Body of pancreas (tissue), 4 donors: Measurements from ENCODE around the gene KCNH1. TPM values are rescaled to one million over a fixed set of nuclear protein-coding genes. Genes with fewer than 3 reads are reported as not detected.

Source experiments
- ATAC-seq: fragments of 150-250 bp; one replicate; pipeline ENCODE4 v1.9.1; 2016
- DNase-seq, 4 donors: peaks; one replicate each; pipeline ENCODE4 v3.0.0-alpha.2; 2019
- H3K27ac ChIP-seq, 4 donors: fragments of 200-600 bp; sonication (generic); 1 replicate in 3 of 4; 2 replicates in 1 of 4; pipeline versions ENCODE4 v1.5.1 to v1.6.1; 2016 to 2019; ENCODE audit warnings: mild to moderate bottlenecking in 1 of 4, mixed read lengths in 1 of 4, moderate library complexity in 1 of 4
- H3K27me3 ChIP-seq, 2 donors: fragments of 200-600 bp; sonication (generic); one replicate each; pipeline ENCODE4 v1.6.0; 2016; ENCODE audit warnings: mild to moderate bottlenecking in 1 of 2
- H3K36me3 ChIP-seq, 2 donors: fragments of 200-600 bp; sonication (generic); replicated peaks in 1 of 2; 2 replicates each; pipeline ENCODE4 v1.5.1; 2016; ENCODE audit warnings: low read depth in 2 of 2; ENCODE audit not compliant: insufficient read depth in 1 of 2
- H3K4me1 ChIP-seq: fragments of 200-600 bp; sonication (generic); one replicate; pipeline ENCODE4 v1.6.0; 2016
- H3K4me3 ChIP-seq, 2 donors: fragments of 200-600 bp; sonication (generic); 1 replicate in 1 of 2; 2 replicates in 1 of 2; pipeline ENCODE4 v1.5.1; 2016 to 2019
- H3K9me3 ChIP-seq, 3 donors: fragments of 200-600 bp; sonication (generic); 1 replicate in 2 of 3; 2 replicates in 1 of 3; pipeline ENCODE4 v1.5.1; 2016
- CTCF ChIP-seq, 7 experiments: fragments of 450-650 bp in 4 of 7; fragments of 200-600 bp in 3 of 7; sonication (generic) in 3 of 7; IDR thresholded peaks; one replicate each; pipeline ENCODE4 v1.5.1; 2016 to 2019; ENCODE audit warnings: antibody characterized with exemption in 7 of 7
- POLR2A ChIP-seq, 3 donors: fragments of 450-650 bp; IDR thresholded peaks; one replicate each; pipeline ENCODE4 v1.6.1; 2016; ENCODE audit warnings: antibody characterized with exemption in 3 of 3, mild to moderate bottlenecking in 2 of 3
- WGBS, 2 donors: methylation state at CpG; one replicate each; pipeline ENCODE4 v1.1.5; 2017; 5-methylcytosine and 5-hydroxymethylcytosine counted together
- intact Hi-C: fragments of 100-400 bp; cut with DNase I; formaldehyde crosslinking; loops from one replicate; pipeline ENCODE4 v1.15.1; 2023
- total RNA-seq, 2 donors: library from RNA; depleted of rRNA; stranded (reverse); fragments of >200 nt; gene quantifications; one replicate each; pipeline ENCODE4 v1.1.0, GENCODE V29; 2016

Gene KCNH1
- total RNA-seq, 2 donors from 2014 or later = 0.52 TPM; not detected in 1

- no peaks in the 10 kb centered on the region for H3K9me3 ChIP-seq
- TF ChIP-seq CTCF (IDR thresholded peaks at IDR 0.05) (no peak), POLR2A (IDR thresholded peaks at IDR 0.05) (no peak)
- ATAC-seq (no peak), DNase-seq (no peak)
- no peaks in the 10 kb centered on the region for H3K27me3 ChIP-seq
- no peaks in the 10 kb centered on the region for H3K36me3 ChIP-seq
- no peaks in the 10 kb centered on the region for H3K4me1 ChIP-seq
- H3K27ac ChIP-seq = no peak overlapping the region
- intact Hi-C loops = no loop called here
- no peak overlapping the region for H3K4me3 ChIP-seq
- WGBS, 2 donors = 20 to 33% methylated on average over 2 of the region's 2 CpGs
These were observed 20.4 kb downstream of the KCNH1 start for GRCh38 chr1:211113566-211113965.

- 71 to 83% methylated on average over 6 to 16 of the region's 22 CpGs for WGBS, 2 donors
- ATAC-seq = no peak
- intact Hi-C loops = no loop called here
- Histone ChIP-seq H3K4me1 (no peaks in the 10 kb centered on the region), H3K4me3 (no peak overlapping the region), H3K36me3 (no peaks in the 10 kb centered on the region), H3K27me3 (no peaks in the 10 kb centered on the region), H3K27ac (no peak overlapping the region), H3K9me3 (no peaks in the 10 kb centered on the region)
- TF ChIP-seq POLR2A (IDR thresholded peaks at IDR 0.05) (no peak), CTCF (IDR thresholded peaks at IDR 0.05) (no peak)
- no peak for DNase-seq
These were observed 22.6 kb downstream of the KCNH1 start for GRCh38 chr1:211111351-211111750.

- intact Hi-C loops = no loop called here
- Histone ChIP-seq H3K4me1 (no peaks in the 10 kb centered on the region), H3K27me3 (no peaks in the 10 kb centered on the region), H3K9me3 (no peaks in the 10 kb centered on the region), H3K27ac (no peak overlapping the region), H3K36me3 (no peaks in the 10 kb centered on the region), H3K4me3 (no peak overlapping the region)
- TF ChIP-seq CTCF (IDR thresholded peaks at IDR 0.05) = no peak
- TF ChIP-seq POLR2A (IDR thresholded peaks at IDR 0.05) = no peak
- WGBS, 2 donors = 43 to 52% methylated on average over 2 of the region's 2 CpGs
- no peak for DNase-seq
- ATAC-seq = no peak
These were observed 32.5 kb downstream of the KCNH1 start for GRCh38 chr1:211101481-211101880.

GRCh38 chr1:211099393-211099792 is 34.6 kb downstream of the KCNH1 start:
- TF ChIP-seq CTCF (IDR thresholded peaks at IDR 0.05) (no peak), POLR2A (IDR thresholded peaks at IDR 0.05) (no peak)
- Histone ChIP-seq H3K36me3 (no peaks in the 10 kb centered on the region), H3K27me3 (no peaks in the 10 kb centered on the region), H3K4me1 (no peaks in the 10 kb centered on the region), H3K9me3 (no peaks in the 10 kb centered on the region), H3K27ac (no peak overlapping the region), H3K4me3 (no peak overlapping the region)
- intact Hi-C loops = no loop called here
- 47 to 51% methylated on average over 5 of the region's 5 CpGs for WGBS, 2 donors
- no peak for DNase-seq
- ATAC-seq = no peak

- 48 to 72% methylated on average over 2 of the region's 2 CpGs for WGBS, 2 donors
- no peaks in the 10 kb centered on the region for H3K36me3 ChIP-seq
- DNase-seq (no peak), ATAC-seq (no peak)
- no peaks in the 10 kb centered on the region for H3K9me3 ChIP-seq
- H3K27ac ChIP-seq = no peak overlapping the region
- no peaks in the 10 kb centered on the region for H3K27me3 ChIP-seq
- H3K4me1 ChIP-seq = no peaks in the 10 kb centered on the region
- no peak overlapping the region for H3K4me3 ChIP-seq
- intact Hi-C loops = no loop called here
- no peak for TF ChIP-seq POLR2A (IDR thresholded peaks at IDR 0.05)
- no peak for TF ChIP-seq CTCF (IDR thresholded peaks at IDR 0.05)
These were observed 38.6 kb downstream of the KCNH1 start for GRCh38 chr1:211095381-211095780.
